GM18861 (cell line): ENCODE results near the gene ALAD.
"Not testable (repeated sequence)": the region's sequence is repeated elsewhere in the genome, so short reads cannot be mapped to it uniquely, and the experiment has no call there.

Experiments
- ATAC-seq: cut with Tn5 transposase; IDR thresholded peaks from one replicate; pipeline ENCODE4 v1.9.1; 2021; ENCODE audit not compliant: unreplicated experiment

The ALAD gene

DNA sequence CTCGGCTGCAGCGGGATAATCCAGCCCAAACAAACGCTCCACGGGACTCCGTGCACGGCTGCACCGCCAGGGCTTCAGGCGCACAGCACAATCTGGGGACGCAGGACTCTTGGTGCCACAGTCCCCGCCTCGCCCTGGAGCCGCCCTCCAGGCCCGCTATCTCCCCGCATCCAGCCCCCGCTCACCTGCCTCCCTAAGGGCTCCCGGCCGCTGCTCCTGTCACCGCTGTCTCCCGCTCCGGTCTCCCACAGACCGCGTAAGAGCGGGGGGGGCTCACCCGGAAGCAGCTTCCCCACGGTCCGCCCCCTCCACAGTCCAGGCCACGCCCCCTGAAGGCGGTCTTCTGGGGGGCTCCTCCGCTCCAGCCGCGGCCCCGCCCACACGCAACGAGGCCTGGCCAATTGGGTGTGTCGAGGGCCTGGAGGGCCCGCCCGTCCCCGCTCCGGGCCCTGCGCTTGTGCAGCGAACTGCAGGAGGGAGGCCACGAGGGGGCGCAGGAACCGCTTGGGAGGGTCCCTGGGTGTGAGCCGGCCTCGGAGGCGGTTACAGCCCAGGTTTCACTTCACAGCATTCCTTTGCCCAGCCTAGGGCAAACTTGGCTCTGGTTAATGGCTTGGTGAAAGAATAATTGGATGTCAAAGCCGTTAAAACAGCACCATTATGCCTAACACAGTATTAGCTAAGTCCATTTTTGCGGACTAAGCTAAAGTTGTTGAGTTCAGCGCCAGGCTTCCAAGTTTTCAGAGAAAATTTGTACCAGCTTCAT, at the start of gene ALAD:
ALAD (minus strand) TSS at position 258 of the 766 bp plus-strand sequence. CDS start 7,725 bp downstream, outside the sequence.
- ATAC-seq: peak; percentile 92

- ATAC-seq: no peak
These were observed 48.3 kb upstream of the ALAD start for GRCh38 chr9:113449376-113449775.

DNA sequence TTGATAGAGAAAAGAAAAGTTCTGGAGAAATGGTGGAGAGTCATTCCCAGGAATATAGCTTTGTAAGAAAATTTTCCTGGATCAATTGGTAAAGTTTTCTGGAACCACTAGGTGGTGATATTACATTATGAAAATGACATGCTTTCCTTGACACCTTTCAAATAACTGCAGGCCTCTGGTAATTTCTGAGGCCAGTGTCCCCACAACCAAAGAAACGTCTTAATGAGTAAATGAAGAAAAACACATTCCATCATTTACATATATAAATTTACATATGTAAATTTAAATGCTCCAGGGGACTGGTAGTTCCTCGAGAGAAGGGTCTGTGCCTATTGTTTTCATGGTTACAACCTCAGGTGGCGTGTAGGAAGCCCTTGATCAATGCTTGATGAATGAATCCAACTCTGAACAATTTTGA, 45.2 kb upstream of the ALAD start:
- ATAC-seq: peak; percentile 46

DNA sequence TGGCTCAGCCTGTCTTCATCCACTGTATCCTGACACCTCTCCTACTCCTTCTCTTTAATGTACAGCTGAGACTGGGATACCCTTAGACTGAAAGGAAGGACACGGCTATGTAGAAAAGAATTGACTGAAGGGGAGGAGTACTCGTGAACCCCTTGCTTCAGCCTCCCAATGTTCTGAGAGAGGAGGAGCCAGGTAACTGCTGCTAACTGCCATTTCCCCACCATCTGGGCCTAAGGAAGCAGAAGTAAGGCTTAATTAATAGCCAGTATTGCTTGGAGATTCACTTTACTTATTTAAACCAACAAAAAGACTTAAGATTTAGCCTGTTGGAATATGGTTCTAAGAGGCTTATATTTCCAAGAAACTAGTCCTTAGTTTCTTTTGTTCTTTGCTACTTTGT, 43.7 kb upstream of the ALAD start:
- no peak for ATAC-seq

DNA sequence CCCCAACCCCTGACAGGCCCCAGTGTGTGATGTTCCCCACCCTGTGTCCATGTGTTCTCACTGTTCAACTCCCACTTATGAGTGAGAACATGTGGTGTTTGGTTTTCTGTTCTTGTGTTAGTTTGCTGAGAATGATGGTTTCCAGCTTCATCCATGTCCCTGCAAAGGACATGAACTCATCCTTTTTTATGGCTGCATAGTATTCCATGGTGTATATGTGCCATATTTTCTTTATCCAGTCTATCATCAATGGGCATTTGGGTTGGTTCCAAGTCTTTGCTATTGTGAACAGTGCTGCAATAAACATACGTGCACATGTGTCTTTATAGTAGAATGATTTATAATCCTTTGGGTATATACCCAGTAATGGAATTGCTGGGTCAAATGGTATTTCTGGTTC, 36.6 kb upstream of the ALAD start:
- ATAC-seq: not testable (repeated sequence)

DNA sequence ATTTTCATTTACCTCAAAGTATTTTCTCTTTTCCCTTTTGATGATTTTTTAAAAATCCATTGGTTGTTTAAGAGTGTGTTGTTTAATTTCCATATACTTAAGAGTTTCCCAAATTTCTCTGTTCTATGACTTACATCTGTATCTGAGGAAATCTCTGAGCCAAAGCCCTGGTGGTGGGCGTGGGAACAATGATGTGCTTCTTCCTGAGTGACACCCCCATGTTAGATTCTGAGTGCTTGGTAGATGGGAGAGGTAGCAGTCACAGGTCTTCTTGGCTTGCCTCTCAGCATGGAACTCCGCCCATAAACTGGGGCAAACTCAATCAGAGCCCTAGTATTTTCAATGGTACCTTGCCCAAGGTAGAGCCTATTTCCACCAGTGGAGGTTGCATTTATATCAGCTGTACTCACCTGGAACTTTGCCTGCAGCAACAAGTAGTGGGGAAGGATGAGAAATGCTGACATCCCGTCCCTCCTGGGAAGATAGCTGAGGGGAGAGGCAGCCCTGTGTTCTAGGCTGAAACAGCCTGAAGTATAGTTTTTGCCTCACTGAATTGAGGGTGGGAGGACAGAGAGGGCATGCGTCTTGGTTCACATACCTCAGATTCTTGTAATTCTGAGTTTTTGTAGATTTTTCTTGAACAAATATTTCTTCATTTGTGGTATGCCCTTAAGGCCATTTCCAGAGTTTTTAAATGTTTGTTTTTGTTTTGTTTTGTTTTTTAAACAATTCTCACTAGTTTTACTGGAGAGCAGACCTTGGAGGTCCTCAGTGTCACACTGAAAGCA, 35.8 kb upstream of the ALAD start:
- no peak for ATAC-seq

- no peak for ATAC-seq
These were observed 30.1 kb upstream of the ALAD start for GRCh38 chr9:113431191-113431590.

DNA sequence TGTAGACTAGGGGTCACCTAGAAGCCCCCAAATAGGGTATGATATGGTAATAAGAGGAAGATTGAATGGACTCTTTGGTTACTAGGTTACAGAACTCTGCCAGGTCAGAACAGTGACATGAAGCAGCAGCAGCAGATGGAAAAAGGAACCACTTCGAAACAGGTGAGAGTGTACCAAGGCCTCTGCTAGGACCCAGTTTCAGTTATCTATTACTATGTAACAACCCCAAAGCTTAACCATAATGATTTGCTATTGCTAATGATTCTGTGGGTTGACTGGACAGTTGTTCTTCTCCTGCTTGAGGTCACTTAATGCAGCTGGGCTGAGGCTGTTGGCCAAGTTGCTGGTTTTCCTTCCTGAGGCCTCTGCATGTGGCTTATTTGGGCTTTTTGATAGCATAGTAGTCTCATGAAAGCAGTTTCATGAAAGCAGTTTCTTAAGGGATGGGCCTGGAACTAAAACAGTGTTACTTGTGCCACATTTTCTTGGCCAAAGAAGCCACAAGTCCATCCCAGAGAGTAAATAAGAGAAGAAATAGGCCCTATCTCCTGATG, 27.1 kb upstream of the ALAD start:
- ATAC-seq: no peak

DNA sequence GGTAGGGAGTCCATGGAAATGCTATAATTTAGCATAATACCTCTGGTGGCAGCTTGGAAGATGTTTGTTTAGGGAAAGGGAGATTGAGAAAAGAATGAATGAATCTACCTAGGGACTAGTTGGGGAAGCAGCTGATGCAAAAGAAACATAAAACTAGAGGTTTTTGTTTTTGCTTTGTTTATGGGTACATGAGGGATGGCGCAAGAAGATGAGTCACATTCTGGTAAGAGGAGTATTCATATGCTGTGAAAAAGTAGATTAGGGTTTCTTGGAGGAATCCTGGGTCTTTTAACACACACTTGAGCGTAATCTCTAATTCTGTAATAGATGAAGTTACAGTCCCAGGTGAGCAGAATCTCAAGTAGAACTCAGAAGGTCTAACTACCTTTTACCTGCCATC, 26.5 kb upstream of the ALAD start:
- ATAC-seq: no peak

DNA sequence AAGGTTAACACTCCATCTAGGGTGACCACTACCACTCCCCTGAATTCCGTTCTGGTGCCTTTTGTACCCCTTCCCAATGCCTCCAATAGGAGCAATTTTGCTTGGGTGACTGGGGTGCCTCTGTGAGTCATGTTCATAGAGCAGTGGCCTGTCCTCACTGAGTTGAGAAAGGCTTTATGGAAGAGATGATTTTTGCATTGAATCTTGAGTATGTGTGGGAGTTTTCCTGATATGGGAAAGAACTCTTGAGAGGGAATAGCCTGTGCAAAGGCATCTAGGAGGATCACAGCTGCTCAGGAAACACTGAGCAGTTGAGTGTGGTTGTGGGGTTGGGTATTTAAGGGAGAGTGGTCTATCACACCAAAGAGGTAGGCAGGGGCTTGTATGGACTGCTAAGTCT, 25.6 kb upstream of the ALAD start:
- no peak for ATAC-seq

DNA sequence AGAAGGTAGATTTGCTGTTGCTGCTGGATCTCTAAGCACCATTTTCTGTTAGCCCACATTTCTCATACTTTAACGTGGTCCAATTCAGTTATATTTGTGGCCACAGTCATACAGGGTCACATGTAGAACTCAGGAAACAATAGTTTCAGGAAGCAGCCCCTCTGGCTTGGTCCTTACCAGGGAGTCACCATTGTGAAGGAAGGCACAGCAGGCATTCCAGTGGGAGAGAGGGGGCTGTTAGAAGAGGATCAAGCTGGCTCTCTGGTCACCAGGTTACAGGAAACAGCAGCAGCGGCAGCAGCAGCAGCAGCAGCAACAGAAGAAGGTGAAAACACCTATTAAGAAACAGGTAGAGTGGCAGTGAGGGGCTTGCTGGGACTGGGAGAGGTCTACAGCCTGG, 24.0 kb upstream of the ALAD start:
- no peak for ATAC-seq

DNA sequence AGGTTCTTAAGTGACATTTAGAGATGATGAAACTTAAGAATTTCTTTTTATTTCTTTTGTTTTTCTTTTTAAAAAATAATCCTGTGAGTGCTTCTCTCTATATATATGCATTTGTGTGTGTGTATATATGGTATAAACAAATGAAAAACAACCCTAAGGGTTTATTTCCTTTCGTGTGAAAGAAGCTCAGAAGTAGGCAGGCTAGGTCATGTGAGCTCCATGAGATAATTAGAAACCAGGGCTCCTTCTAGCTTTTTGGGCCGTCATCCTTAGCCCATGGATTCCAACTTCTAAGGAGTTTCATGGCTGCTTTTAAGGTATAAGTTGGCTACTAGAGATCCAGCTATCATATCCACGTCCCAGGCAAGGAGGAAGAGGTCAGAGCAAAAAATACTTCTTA, 20.6 kb upstream of the ALAD start:
- no peak for ATAC-seq

- ATAC-seq: no peak
These were observed 16.3 kb upstream of the ALAD start for GRCh38 chr9:113417370-113417769.

- peak; percentile 87 for ATAC-seq
These were observed 15.2 kb upstream of the ALAD start for GRCh38 chr9:113416149-113416721.

GRCh38 chr9:113410207-113410864, 9.3 kb upstream of the ALAD start, which contains the start of the genes C9orf43 and POLE3:
Gene C9orf43 (plus strand): TSS chr9:113410747. CDS start chr9:113413494, 2,747 bp downstream.
Gene POLE3 (minus strand): TSS chr9:113410675. CDS start chr9:113410293, 382 bp downstream.
- peak; percentile 76 for ATAC-seq

DNA sequence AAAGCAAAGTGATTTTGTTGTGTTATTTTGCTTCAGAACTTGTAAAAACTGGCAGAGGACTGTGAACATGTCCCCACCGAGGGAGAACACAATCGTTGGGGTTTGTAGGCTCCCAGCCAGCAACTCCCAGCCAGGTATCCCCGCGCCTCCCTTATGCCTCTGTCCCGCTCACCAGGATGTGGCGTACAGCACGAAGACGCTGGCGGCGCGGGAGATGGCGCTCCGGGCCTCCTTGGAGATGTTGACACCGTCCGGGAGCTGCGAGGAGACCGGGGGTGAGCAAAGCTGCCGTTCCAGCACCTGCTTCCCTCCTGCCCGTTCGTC, 8.8 kb upstream of the ALAD start:
- no peak for ATAC-seq

DNA sequence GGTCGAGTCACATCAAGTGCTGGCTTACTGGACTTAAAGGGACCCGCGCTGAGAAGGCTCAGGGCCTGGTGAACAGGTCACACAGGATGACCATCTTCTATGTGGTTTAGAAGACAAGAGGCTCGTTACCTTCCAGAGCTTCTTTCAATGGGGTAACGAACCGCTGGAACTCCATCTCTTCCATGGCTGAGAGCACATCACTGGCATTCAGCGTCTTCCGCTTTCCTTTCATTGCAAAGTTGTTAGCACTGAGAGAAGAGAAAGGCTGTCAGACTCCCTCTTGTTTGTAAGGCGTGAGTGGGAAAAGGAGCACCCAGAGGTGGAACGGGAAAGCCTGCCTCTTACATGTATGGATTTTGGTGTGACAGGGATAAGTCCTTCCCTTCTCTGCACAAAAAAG, 8.4 kb upstream of the ALAD start:
- no peak for ATAC-seq

DNA sequence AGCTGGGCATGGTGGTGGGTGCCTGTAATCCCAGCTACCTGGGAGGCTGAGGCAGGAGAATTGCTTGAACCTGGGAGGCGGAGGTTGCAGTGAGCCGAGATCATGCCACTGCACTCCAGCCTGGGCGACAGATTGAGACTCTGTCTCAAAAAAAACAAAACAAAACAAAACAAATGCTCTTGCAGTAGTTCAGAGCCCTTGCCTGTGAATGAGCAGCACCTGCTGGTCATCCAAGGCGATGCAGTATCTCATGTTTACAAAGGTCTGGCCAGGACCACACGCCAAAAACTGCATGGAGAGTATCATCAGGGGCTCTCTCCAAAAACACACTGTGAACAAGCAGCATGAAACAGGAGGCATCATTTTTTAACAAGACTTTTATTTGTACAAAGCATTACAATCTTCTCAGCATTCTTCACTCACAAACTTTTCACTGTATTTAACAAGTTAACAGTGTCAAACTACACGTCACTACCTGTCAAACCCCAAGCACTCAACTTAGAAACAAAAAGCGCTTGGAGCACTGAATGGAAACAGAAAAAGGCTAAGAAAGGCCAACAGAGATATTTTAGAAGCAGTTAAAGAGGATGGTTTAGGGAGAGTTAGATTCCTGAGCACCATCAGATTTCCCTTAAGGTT, 5.9 kb upstream of the ALAD start:
- not testable (repeated sequence) for ATAC-seq

DNA sequence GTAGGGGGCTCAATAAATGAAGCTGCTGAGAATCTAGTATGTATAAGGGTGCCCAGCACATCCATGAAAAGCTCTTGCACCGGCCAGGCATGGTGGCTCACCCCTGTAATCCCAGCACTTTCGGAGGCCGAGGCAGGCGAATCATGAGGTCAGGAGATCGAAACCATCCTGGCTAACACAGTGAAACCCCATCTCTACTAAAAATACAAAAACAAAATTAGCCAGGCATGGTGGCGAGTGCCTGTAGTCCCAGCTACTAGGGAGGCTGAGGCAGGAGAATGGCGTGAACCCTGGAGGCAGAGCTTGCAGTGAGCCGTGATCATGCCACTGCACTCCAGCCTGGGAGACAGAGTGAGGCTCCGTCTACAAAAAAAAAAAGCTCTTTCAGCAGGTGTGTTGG, 5.3 kb upstream of the ALAD start:
- ATAC-seq: not testable (repeated sequence)

DNA sequence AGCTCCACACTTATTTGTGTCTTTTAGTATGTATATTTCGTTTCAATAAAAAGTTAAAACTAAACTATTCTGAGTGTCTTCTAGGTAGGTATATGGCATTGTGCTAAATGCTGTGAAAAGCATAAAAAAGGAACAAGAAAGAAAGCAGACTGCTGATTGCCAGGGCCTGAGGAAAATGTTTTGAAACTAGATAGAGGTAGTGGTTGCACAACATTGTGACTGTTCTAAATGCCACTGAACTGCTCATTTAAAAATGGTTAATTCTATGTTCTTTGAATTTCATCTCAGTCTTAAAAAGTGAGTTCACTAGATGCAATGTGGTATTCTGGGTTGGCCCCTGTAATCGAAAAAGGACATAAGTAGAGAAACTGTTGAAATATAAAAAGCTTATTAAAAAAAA, 2.6 kb upstream of the ALAD start:
- no peak for ATAC-seq
